GM21447 (cell line): ENCODE measurements around the gene FBXL22.
"Not testable (repeated sequence)": the region's sequence is repeated elsewhere in the genome, so short reads cannot be mapped to it uniquely, and the experiment has no call there.

Source experiments
- ATAC-seq: cut with Tn5 transposase; IDR thresholded peaks from one replicate; pipeline ENCODE4 v1.9.1; 2021; ENCODE audit not compliant: unreplicated experiment

FBXL22 gene

DNA sequence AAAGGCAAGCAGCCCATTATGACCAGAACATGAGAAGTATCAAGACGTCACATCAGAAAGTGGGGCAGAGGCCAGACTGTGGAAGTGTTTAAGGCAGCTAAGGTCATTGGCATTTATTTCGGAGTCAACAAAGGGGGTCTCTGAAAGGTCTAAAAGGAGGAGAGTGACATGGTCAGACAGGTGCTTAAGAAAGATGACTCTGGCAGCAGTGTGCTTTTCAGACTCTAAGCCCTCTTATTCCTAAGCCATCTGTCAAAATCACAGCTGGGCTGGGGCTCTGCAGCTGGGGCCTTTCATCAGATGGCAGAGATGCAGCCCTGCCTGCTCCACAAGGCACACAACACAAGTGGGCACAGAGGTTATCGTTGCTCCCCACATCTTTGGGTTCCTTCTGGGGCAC is 14.0 kb downstream of the FBXL22 start:
- no peak for ATAC-seq

GRCh38 chr15:63612300-63612699 is 15.1 kb downstream of the FBXL22 start:
- no peak for ATAC-seq

DNA sequence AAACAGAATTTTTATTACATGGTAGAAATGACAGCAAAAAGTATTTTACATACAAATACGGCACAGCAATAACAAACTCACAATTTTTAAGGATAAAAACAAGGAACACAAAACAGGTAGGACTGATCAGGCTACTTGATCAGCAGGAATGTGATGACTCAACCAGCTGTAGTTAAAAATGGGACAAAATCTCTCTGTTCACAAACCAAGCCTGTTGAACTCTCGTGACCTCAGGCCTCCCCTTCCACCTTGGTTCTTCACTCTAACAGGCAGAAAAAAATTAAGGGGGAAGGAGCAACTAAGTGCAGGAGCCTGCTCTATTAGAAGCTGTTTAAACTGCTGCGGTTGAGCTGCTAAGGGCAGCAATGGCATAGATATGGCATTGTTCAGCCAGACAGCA is 18.7 kb downstream of the FBXL22 start:
- ATAC-seq: no peak

DNA sequence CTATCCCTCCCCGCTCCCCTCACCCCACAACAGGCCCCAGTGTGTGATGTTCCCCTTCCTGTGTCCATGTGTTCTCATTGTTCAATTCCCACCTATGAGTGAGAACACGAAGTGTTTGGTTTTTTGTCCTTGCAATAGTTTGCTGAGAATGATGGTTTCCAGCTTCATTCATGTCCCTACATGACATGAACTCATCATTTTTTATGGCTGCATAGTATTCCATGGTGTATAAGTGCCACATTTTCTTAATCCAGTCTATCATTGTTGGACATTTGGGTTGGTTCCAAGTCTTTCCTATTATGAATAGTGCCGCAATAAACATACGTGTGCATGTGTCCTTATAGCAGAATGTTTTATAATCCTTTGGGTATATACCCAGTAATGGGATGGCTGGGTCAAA is 20.0 kb downstream of the FBXL22 start:
- ATAC-seq: not testable (repeated sequence)

DNA sequence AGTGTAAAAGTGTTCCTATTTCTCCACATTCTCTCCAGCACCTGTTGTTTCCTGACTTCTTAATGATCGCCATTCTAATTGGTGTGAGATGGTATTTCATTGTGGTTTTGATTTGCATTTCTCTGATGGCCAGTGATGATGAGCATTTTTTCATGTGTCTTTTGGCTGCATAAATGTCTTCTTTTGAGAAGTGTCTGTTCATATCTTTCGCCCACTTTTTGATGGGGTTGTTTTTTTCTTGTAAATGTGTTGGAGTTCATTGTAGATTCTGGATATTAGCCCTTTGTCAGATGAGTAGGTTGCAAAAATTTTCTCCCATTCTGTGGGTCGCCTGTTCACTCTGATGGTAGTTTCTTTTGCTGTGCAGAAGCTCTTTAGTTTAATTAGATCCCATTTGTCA is 20.4 kb downstream of the FBXL22 start:
- not testable (repeated sequence) for ATAC-seq

DNA sequence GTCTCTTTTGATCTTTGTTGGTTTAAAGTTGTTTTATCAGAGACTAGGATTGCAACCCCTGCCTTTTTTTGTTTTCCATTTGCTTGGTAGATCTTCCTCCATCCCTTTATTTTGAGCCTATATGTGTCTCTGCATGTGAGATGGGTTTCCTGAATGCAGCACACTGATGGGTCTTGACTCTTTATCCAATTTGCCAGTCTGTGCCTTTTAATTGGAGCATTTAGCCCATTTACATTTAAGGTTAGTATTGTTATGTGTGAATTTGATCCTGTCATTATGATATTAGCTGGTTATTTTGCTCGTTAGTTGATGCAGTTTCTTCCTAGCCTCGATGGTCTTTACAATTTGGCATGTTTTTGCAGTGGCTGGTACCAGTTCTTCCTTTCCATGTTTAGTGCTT is 23.6 kb downstream of the FBXL22 start:
- not testable (repeated sequence) for ATAC-seq

GRCh38 chr15:63623232-63623969 is 26.2 kb downstream of the FBXL22 start:
- no peak for ATAC-seq

DNA sequence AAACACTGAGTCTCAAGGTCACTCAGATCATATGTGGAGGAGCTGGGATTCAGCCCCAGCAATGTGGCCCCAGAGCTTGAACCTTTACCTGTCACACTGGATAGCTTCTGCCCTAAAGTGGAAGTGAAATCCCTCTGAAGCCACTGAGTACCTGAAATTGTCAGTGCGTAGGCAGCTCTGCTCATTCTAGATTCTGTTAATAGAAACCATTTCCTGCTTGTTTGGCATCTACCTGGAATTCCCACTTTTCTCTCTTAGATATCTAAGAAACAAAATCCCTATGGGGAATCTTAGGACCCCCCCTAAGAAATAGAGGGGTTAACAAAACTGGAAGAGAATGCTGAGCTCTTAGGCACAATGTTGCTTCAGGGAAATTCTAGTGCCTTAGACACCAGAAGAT is 29.8 kb downstream of the FBXL22 start:
- peak; percentile 84 for ATAC-seq

GRCh38 chr15:63628123-63628822 is 31.1 kb downstream of the FBXL22 start:
- no peak for ATAC-seq

DNA sequence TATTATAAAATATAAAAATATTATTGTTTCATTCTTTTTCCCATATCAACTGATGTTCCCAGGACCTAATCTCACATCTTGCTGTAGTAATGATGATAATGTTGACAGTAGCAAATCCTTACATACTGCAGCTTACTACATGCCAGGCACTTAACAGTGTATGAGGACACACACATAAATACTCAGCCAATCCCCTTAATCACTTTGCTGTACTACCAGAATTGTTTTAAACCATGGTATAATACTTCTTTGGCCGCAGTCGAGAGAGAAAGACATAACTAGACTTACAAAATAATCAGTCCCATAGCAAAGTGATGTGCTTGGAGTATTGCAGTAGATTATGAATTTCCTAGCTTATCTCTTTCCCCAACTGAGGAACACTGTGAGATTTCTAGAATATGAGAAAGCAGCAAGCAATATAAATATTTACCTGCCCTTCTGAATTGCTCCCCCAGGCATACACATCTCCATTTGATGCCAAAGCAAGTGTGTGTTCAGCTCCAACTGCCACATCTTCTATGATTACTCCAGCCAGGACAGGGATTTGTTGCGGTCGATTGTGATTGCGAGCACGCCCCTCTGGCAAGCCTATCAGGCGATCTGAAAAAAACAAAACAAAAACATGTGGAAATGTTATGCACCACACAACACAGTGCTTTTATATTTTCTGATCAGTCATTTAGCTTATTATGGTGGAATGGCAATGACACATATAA is 33.0 kb downstream of the FBXL22 start:
- ATAC-seq: no peak

DNA sequence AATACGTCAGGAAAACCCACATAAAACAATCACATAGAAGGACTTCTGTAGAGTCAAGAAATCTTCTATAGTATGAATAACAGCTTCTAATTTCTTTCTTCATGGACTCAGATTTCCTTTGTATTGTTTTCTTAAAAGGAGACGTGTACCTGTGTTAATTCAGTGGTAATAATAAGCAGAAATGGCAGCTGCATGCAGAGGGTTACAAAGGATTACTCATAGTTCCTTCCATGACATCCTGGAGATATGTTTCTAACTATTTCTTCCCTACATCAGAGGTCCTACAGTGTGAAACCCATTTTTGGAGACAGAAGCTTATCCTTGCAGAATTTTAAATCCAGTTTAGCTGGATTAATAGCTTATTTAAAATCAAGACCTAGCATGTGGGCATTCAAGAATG is 36.1 kb downstream of the FBXL22 start:
- ATAC-seq: no peak

DNA sequence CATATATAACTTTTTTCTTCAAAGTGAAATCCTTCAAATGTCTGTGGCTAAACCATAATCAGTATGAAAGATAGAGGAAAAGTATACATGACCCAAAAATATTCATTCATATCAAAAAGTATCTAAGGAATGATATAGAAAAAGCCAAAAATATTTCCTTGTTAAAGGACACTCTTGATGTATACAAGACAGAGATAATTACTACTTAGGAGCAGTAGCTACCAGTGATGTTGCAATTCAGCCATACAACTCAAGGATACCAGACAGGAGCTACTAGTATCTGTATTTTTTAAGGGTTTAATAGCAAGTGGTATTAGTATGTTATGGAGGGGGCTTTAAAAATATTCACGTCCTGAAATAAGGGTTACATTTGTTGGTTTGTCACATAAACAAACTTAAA is 37.0 kb downstream of the FBXL22 start:
- no peak for ATAC-seq

DNA sequence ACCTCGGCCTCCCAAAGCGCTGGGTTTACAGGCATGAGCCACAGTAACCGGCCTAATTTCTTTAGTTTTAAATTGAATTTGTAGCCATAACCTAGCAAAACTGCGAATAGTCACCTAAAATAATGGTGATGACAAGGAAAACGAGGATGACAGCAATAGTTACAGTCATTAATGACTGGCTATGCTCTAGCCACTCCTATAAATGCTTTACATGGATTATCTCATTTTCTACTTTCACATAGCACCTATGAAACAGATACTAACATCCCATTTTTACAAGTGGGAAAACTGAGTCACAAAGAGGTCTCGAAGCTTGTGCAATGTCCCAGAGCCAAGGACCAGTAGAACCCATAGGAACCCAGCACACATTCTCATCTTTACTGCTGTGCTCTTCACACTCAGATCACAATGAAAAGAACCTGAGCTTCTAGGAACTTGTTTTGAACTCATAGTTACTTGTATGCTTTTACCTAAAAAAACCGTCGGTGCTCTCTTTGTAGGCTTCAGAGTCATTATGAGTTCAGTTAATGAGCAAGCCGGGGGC is 39.4 kb downstream of the FBXL22 start:
- ATAC-seq: no peak

DNA sequence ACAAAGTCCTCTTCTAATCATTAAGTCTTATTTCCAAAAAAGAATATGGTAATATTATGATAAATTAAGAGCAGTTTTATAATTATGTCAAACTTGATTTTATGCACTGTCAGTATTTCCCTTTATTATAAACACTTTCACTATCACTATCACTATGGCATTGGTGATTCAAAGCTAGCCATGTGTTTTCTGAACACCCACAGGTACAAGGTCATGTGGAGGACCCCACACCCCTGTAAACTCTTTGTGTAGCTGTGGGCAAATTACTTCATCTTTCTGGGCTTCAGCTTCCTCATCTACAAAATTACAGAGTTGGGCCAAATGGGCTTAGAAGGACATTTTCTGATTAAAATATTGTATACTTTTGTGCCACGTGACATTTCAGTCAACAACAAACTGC is 41.7 kb downstream of the FBXL22 start:
- ATAC-seq: no peak

GRCh38 chr15:63640146-63640545 is 43.0 kb downstream of the FBXL22 start:
- ATAC-seq: no peak
